GM18861 (cell line): ENCODE measurements around the gene VSIG10.
A peak's percentile ranks its signal among the peaks of the same experiment; 100 is the strongest.
"Not testable (repeated sequence)": the region's sequence is repeated elsewhere in the genome, so short reads cannot be mapped to it uniquely, and the experiment has no call there.

Experiments
- ATAC-seq: cut with Tn5 transposase; IDR thresholded peaks from one replicate; pipeline ENCODE4 v1.9.1; 2021; ENCODE audit not compliant: unreplicated experiment

Gene VSIG10

GRCh38 chr12:118035190-118036041, 68.4 kb downstream of the VSIG10 start:
- ATAC-seq, result peak; percentile 79

- ATAC-seq, result no peak
Measured at GRCh38 chr12:118034429-118035189, 69.2 kb downstream of the VSIG10 start.

- no peak for ATAC-seq
Measured at GRCh38 chr12:118033902-118034301, 69.9 kb downstream of the VSIG10 start.

GRCh38 chr12:118033323-118033722, 70.5 kb downstream of the VSIG10 start:
- ATAC-seq, result no peak

- ATAC-seq, result no peak
Measured at GRCh38 chr12:118032188-118032587, 71.6 kb downstream of the VSIG10 start.

- ATAC-seq, result no peak
Measured at GRCh38 chr12:118029166-118029565, 74.6 kb downstream of the VSIG10 start.

- no peak for ATAC-seq
Measured at GRCh38 chr12:118025168-118025567, 78.6 kb downstream of the VSIG10 start.

- no peak for ATAC-seq
Measured at GRCh38 chr12:118023301-118023860, 80.4 kb downstream of the VSIG10 start.

- no peak for ATAC-seq
Measured at GRCh38 chr12:118022728-118023109, 81.1 kb downstream of the VSIG10 start.

- not testable (repeated sequence) for ATAC-seq
Measured at GRCh38 chr12:118022097-118022727, 81.6 kb downstream of the VSIG10 start.

- ATAC-seq, result no peak
Measured at GRCh38 chr12:118020036-118020435, 83.8 kb downstream of the VSIG10 start.

GRCh38 chr12:118017926-118018325, 85.9 kb downstream of the VSIG10 start:
- no peak for ATAC-seq

GRCh38 chr12:118016424-118017264, 87.2 kb downstream of the VSIG10 start, which contains the start of gene RFC5:
RFC5 (plus strand) TSS chr12:118016703; CDS start chr12:118016828, 125 bp downstream.
- ATAC-seq, result peak; percentile 97

- no peak for ATAC-seq
Measured at GRCh38 chr12:118015944-118016343, 87.9 kb downstream of the VSIG10 start.

- ATAC-seq, result no peak
Measured at GRCh38 chr12:118015306-118015705, 88.5 kb downstream of the VSIG10 start.
